Activated T-helper 1 cell treated with Interleukin-2 at 50 U/mL for 16 hours (primary cell): ENCODE measurements around the gene SETD9.

Experiments used
- DNase-seq: peaks from one replicate; pipeline ENCODE4 v3.0.0-alpha.2; 2020; ENCODE audit warnings: low read depth

The SETD9 gene, protein sequence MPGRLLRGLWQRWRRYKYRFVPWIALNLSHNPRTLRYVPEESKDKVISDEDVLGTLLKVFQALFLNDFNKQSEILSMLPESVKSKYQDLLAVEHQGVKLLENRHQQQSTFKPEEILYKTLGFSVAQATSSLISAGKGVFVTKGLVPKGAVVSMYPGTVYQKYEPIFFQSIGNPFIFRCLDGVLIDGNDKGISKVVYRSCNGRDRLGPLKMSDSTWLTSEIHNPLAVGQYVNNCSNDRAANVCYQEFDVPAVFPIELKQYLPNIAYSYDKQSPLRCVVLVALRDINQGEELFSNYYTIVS

DNA sequence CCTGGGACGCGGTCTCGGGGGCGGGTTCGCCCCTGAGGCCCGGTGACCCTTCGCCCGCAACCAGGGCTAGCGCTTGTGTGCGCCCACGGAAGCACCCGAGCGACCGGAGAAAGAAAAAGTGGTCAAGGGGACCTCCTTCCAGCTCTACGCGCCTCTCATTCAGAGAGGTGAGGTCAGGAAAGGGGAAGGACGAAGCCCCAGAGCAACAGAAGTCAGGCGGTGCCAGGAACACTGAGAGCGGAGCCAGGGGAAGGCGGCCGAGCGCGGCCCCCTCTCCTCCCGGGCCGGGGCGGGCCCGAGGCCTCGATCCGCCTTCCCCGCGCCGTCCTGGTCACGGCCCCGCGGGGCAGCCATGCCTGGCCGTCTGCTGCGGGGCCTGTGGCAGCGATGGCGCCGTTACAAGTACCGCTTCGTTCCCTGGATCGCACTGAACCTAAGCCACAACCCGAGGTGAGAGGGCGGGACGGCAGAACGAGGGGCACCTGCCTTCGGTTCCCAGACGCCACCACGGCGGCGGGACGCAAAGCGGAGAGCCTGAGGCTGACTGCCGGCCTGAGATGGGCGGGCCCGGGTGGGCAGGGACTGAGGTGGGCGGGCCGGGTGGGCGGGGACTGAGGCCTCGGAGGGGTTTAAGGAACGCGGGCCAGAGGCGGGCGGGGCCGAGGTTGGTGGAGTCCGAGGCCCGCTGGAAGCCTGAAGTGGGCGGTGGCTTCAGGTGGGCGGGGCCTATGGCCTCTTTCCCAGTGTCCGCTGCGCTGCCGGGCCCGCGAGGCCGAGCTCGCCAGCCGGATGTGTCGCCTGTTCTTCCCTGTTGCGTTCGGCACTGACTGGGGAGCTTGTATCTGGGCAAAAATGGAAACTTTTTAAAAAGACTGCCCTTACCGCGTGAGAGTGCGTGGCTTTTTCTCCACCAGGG is at the start of gene SETD9:
Gene SETD9, plus strand, starts transcription at position 303 of the 916 bp plus-strand sequence. Its CDS starts 50 bp downstream, at position 353.
- peak; percentile 78 for DNase-seq

DNA sequence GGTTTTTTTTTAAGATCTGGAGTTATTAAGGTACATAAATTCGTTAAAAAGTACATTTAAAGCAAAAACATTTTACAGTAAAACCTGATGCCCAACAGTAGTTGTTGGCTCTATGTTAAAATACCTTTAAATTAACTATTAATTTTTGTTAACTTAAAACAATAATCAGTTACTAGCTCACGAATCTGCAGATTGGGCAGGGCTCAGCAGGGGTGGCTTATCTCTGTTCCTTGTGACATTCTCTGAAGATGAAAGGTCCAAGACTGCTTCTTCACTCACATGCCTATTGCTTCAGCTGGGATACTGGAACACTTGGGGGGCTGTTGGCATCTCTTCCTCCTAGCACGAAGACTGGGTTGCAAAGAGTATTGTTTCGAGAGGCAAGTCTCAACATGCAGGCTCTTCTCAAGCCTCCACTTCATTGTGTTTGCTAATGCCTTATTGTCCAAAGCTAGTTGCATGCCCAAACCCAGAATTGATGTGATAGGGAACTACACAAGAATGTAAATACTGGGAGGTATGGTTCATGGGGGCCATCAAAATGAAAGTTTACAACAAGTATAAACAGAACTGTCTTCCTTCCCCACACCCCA is 47.4 kb upstream of the SETD9 start:
- no peak for DNase-seq

DNA sequence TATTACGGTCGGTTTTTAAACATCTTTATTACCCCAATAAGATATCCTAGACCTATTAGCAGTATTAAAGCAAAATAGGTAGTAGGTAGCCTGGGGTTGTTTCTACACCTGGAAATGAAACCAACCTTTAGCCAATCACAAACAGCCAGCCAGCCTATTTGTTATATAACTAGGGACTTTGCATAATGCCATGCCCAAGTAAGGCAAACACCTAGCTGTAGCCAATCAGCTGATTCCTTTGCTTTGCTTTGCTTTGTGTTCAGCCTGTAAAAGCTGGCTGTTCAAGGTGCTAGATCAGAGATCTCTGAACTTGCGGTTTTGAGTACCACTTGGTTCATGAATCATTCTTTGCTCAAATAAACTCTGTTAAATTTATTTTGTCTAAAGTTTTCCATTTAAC is 46.5 kb upstream of the SETD9 start:
- DNase-seq: no peak

DNA sequence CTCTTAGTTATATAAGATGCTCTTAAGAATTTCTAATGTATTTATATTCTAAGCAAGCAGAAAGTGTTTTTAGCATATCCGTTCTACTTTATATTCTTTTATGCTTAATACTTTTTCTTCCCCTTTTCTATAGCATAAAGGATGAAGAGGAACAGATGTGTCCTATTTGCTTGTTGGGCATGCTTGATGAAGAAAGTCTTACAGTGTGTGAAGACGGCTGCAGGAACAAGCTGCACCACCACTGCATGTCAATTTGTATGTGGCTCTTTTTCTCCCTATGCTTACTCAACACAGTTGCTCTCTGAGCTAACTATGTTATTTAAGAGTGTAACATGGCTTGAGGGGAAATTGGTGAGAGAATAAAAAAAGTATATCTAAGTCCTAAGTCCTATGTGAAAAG is 37.6 kb upstream of the SETD9 start:
- DNase-seq: no peak

DNA sequence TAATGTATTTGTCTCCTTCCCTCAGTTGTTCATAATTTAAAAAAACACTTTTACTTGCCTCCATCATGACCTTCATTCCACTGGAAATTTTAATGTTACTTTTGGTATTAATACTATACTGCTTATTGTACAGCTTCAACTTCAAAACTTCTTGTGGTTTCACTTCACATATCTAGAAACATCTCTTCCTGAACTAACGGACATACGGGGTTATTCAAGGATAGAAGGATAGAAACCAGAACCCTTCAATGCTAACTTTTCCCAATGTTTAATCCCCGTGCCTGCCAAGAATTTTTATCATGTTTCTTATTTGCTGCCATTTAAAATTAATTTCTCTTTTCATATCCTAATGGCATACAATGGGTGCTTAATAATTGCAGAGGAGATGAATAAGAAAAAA is 36.3 kb upstream of the SETD9 start:
- no peak for DNase-seq

DNA sequence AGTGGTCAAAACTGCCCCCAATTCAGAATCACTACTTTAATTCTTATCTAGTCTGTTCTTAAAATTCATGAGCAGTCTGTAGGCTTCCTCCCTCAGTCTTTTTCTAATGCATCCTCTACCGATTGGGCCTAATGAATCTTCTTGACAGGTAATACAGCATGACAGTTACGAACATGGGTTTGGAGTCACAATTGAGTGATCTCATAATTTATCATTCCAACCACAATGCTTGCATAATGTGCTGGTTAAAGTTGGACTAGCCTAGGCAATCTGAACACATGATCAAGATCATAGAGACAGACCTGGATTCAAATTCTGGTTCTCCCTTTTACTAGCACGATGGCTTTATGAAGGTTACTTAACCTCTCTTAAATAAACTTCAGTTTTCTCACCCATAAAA is 33.1 kb upstream of the SETD9 start:
- DNase-seq: no peak

DNA sequence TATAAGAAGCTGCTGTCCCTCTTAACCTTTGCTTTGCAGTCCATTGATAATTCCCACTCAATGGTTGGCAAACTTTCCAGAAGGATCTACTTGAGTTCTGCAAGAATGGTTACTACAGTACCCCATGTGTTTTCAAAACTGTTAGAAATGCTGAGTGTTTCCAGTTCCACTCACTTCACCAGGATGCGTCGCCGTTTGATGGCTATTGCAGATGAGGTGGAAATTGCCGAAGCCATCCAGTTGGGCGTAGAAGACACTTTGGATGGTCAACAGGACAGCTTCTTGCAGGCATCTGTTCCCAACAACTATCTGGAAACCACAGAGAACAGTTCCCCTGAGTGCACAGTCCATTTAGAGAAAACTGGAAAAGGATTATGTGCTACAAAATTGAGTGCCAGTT is 27.8 kb upstream of the SETD9 start:
- no peak for DNase-seq

DNA sequence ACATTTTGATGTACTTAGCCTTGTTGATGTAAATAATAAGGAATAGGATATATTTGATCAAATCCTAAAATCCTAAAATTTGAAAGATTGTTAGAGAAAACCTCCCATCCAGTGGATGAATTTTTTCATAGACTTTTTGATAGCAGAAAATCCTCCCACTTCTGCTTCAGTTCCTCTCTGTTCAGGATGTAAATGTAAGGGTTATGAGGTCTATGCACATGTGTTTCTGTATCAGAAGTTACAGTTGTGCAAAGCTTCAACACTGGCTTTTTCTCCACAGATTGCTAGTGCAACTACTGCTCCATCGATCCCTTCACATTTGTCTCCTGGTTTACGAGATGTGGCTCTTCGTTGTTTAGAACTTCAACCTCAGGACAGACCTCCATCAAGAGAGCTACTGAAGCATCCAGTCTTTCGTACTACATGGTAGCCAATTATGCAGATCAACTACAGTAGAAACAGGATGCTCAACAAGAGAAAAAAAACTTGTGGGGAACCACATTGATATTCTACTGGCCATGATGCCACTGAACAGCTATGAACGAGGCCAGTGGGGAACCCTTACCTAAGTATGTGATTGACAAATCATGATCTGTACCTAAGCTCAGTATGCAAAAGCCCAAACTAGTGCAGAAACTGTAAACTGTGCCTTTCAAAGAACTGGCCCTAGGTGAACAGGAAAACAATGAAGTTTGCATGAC is 16.0 kb upstream of the SETD9 start:
- DNase-seq: no peak

DNA sequence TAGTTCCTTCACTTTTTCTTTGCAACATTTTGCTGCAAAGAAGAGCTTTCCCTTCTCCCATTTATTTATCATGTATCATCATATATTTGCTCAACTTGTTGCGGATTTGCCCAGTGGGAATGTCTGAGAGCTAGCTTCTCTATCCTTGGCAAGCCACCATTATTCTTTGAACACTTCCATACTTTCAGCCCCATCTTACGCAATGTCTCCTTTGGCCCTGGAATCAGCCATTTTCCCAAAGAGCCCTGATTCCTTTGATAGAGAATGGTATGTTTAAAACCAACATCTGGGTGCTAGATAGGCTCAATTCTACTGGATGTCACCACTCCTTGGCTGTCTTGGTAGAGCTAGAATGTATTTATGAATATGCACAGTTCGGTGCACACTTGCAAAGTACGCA is 12.6 kb upstream of the SETD9 start:
- DNase-seq: no peak

DNA sequence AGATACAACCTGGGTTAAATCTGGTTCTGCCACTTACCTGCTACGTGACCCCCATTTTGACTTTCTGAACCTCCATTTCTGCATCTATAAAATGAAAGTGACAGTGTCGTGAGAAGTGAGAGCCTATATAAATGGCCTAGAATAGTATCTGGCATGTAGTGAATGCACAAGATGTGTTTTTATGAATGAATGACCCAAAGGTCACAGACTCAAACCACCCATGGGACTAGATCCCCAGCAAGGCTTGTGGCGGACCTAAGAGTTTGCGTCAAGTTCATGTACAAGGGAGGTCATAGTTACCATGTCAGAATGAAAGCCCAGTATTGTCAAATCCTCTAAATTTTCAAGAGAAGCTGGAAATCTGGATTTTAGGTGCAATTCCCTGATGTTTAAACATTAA is 11.2 kb upstream of the SETD9 start:
- DNase-seq: no peak

DNA sequence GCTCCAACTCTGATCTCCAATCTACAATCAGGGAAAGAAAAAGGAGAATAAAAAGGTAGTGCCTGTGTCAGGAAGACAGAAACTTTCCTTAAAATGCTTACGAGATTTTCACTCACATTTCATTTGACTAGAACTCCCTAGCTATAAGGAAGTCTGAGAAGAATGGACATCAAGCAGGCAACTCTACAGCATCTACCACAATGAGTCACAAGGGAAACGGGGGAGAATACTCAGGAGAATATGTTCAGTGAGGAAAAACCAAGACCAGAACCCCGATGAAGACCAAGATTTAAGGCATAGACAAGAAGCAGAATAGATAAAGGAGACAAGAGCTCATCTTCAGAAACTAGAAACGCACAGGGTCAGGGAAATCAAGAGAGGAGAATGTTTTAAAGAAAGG is 9.0 kb upstream of the SETD9 start:
- no peak for DNase-seq

DNA sequence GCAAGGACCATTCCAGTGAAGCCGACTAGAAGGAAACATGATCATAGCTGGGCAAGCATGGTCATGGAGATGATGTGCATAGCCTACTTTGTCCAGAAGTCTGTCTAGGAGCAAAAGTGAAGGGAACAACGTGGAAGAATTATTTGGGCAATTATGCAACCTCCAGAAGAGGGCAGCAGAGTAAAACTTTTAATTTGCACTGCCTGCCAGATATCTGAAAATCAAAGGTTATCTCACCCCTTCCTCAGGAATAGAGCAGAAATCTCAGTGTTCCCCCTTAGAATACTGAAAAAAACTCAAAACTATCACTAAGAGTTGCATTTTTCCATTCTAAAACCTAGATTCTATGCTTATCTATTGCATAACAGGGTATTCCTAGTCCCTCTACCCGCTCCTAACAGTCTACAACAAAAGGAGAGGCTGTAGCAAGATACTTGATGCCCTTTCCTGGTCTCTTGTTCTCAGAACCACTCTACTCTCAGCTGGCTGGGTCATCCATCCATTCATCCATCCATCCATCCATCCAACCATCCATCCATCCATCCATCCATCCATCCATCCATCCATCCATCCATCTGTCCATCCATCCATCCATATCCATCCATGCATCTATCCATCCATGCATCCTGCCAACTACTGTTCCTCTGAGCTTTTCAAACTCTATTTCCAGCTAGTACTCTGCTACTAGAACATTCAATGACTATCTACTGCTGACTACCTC is 8.4 kb upstream of the SETD9 start:
- no peak for DNase-seq

DNA sequence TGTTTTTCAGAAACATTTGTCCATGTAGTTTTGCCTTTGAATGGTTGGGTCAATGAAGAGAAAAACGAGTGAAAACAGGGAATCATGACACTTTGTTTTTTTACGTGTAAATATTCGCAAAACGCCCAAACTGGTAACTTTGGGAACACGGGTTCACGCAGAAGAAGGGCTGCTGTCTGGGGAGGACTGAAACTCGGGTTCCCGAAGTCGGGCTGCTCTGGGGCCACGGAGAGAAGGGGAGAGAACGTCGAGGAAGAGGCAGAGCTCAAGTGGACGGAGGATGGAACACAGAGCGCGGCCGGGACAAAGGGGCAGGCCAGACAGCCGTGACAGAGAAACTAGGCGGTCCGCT is 478 bp upstream of the SETD9 start:
- no peak for DNase-seq

DNA sequence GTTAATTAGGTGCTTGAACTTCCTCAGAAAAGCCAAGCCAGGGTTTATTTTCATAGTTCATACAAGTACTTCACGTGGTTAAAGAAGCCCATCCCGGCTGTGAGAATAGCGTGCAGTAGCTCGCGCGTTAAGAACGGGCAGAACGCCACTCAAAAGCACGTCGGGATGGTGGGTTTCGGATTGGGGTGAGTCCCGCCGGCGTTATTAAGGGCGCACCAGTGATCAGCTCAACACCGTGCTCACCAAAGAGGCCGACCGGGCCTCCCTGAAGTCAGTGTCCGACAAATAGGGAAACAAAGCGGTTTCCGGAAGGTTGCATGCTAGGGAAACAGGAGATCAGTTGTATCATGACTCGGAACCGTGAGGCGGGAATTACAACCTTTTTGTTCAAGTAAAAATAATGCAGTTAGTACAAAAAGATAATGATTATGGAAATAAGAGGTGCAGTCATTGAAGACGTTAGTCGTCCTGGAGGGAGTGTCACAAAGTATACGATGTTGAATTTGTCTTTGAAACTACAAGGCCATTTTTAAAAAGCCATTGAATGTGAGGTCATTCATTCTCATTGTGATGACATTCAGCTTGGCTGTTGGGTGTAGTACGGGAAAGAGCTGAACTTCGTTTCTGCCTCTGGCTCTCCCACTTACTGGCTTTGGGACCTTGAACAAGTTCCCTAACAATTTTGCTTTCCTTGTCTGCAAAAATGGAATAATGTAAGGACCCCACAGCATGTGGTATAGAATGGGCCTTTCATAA is 992 bp downstream of the SETD9 start:
- DNase-seq: peak; percentile 11

DNA sequence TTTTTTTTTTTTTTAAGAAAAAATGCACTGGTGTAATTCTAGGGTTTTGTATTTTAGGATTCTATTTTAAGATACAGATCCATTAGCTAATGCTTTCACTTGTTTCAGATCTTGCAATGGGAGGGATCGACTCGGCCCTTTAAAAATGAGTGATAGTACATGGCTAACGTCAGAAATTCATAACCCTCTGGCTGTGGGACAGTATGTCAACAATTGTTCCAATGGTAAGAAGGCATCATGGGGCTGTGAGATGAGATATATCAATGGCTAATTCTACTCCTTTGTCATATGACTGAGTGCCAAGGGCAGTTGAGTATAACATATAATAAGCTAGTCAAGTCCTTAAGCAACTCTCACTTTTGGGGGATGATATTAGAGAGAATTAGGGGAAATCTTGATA is 4.4 kb downstream of the SETD9 start:
- no peak for DNase-seq

DNA sequence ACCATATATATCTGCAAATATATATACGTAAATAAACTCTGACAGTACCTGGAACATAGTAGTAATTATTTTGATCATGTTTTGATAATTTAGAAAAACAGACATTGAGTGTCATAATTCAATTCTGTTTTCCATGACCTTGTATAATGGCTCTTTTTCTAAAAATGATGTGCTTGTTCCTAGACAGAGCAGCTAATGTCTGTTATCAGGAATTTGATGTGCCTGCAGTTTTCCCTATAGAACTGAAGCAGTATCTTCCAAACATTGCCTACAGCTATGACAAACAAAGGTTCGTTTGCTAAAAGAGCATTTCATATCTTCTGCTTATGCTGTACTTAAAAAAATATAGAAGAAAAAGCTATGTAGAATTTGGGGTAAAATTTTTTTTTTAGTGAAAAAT is 5.3 kb downstream of the SETD9 start:
- no peak for DNase-seq

DNA sequence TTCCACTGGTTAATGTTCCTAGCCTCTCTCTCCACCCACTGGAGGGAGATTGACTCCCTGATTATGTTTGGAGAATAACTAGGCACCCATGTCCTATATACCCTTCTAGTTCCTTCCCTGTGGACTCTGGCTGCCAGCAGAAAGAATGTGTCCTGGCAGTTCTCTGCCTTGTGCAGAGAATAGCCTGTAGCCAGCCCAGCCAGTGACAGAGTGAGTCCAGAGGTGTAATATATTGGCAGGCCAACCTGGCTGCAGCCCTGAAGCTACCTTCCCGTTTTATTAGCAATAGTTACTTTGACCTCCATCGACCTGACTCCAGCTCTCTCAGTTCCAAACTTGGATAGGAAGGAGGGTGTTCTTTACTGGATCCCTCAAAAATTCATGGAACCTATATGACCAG is 8.1 kb downstream of the SETD9 start:
- no peak for DNase-seq

DNA sequence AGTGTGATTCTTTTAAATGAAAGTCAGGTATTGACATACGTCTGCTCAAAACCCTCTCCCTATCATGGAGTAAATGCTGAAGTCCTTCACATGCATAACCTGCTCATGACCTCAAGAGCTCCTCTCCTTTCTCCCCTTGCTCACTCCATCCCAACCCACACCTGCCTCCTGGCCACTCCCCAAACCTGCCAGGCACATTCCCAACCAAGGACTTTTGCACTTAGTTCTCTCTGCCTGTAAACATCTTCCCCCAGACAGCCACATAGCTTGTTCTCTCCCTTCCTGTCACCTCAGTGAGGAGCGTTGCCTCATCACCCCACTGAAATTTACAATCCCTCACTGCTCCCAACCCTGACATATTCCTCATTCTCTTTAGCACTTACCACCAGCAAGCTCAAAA is 8.7 kb downstream of the SETD9 start:
- DNase-seq: no peak

DNA sequence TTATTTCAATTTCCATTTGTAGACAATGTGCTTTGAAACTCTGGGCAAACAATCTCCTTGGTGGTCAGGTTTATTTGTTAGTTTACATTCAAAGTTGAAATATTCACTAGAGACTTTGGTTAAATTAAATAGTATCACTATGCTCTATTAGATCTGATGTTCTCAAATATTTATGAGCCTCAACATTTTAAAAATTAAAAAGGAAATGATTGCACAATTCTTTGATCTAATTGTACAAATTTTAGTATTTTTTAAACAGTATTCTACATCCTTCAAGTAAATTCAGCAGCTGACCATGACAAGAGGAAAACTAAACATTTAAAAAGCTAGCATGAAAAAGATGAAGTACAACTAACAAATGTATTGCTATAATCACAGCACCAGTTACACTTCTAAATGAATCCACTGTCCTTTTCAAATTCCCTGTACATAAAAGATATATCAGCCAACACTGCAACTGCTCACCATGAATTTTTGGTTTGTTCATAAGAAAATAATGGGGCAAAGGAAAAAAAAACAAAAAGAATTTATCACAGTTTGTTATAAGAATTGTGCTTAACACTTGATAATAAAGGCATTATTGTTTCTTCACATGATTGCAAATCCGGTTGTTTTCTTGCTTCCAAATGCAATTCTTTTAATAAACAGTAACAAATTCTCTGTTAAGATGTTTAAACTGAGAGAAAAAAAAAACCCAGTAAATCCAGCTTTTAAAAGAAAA is 10.7 kb downstream of the SETD9 start:
- DNase-seq: no peak

DNA sequence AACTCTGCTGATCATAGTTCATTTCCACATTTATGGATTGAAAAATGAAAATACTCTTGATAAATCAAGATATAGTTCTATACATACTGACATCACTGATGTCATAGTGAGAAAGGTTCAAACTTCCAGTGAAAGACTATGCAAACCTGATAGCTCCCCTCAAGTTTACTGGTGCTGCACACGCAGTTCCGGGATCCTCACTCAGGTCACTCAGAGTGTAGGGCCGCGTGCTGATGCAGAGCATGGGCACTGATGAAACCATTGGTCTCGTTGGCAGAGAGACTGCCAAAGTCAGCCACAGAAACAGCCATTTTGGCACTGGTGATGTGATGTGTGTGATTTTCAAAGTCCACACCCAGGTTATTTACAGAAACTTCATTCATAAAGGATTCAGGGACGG is 13.5 kb downstream of the SETD9 start:
- no peak for DNase-seq

DNA sequence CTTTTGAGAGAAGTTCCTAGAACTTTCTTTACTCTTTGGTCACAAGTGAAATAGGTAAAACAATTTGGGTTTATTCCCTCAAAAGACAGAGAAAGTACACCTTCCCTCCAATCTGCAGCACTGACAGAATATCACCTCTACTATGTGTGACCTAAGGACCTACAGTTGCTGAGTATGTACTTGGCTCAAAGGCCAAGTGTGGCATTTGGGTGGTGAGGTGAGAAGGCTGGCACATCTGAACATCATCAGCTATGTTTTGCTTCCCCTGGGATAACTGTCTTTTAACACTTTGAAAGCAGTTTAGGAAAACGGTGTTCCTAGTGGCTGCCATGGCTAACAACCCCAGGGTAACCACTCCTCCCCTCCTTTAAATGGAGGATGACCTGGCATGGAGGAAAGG is 24.9 kb downstream of the SETD9 start:
- DNase-seq: no peak
